ENCODE data around the gene POLR3K.

POLR3K gene

DNA sequence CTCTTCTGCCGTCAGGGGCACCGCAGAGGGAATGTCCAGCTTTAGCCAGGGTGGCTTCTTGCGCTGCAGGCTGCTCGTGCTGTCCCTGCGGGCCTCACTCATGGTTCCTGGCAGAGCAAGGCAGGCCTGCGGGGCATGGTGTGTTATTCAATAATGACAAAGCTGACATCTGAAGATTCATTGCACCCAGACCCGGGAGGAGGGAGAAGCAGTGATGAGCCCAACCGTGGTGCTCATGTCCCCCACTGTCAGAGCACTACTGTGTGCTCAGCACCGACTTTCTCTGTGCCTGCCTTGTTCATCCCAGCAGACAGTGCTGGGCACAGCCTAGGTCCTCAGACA, 11.5 kb upstream of the POLR3K start:
- H3K9me3 ChIP-seq (ENCODE audit: low read length) = no peaks in the 10 kb centered on the region
- H3K27ac ChIP-seq (ENCODE audit: low read depth, low read length, poor library complexity, severe bottlenecking) = no peak overlapping the region
- no peaks in the 10 kb centered on the region for H3F3A ChIP-seq (ENCODE audit: insufficient read depth, low read length)
- H3K4me3 ChIP-seq (ENCODE audit: low read depth, low read length, poor library complexity, severe bottlenecking) = no peak overlapping the region
- no peaks in the 10 kb centered on the region for H3K9me2 ChIP-seq (ENCODE audit: low read depth, low read length)
- no peaks in the 10 kb centered on the region for H3K4me1 ChIP-seq (ENCODE audit: insufficient read depth, low read length, severe bottlenecking)
- H3K9ac ChIP-seq (ENCODE audit: low read length) = no peak overlapping the region
- no peaks in the 10 kb centered on the region for H4K20me1 ChIP-seq (ENCODE audit: insufficient read depth, low read length)
- peaks cover 19% of the 10 kb centered on the region for H3K27me3 ChIP-seq (ENCODE audit: insufficient read depth, low read length)
- H2AFZ ChIP-seq (ENCODE audit: low read length) = no peak overlapping the region
- H3K36me3 ChIP-seq (ENCODE audit: insufficient read depth, low read length) = no peaks in the 10 kb centered on the region
- H3K79me2 ChIP-seq (ENCODE audit: insufficient read depth, low read length) = no peaks in the 10 kb centered on the region
- TF ChIP-seq EZH2 (IDR thresholded peaks at IDR 0.05; ENCODE audit: borderline replicate concordance, low read length) = no peak
- TF ChIP-seq, protein P1, sequence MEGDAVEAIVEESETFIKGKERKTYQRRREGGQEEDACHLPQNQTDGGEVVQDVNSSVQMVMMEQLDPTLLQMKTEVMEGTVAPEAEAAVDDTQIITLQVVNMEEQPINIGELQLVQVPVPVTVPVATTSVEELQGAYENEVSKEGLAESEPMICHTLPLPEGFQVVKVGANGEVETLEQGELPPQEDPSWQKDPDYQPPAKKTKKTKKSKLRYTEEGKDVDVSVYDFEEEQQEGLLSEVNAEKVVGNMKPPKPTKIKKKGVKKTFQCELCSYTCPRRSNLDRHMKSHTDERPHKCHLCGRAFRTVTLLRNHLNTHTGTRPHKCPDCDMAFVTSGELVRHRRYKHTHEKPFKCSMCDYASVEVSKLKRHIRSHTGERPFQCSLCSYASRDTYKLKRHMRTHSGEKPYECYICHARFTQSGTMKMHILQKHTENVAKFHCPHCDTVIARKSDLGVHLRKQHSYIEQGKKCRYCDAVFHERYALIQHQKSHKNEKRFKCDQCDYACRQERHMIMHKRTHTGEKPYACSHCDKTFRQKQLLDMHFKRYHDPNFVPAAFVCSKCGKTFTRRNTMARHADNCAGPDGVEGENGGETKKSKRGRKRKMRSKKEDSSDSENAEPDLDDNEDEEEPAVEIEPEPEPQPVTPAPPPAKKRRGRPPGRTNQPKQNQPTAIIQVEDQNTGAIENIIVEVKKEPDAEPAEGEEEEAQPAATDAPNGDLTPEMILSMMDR (IDR thresholded peaks at IDR 0.05; ENCODE audit: low read length) = no peak
- H3K4me2 ChIP-seq (ENCODE audit: low read length) = no peak overlapping the region

DNA sequence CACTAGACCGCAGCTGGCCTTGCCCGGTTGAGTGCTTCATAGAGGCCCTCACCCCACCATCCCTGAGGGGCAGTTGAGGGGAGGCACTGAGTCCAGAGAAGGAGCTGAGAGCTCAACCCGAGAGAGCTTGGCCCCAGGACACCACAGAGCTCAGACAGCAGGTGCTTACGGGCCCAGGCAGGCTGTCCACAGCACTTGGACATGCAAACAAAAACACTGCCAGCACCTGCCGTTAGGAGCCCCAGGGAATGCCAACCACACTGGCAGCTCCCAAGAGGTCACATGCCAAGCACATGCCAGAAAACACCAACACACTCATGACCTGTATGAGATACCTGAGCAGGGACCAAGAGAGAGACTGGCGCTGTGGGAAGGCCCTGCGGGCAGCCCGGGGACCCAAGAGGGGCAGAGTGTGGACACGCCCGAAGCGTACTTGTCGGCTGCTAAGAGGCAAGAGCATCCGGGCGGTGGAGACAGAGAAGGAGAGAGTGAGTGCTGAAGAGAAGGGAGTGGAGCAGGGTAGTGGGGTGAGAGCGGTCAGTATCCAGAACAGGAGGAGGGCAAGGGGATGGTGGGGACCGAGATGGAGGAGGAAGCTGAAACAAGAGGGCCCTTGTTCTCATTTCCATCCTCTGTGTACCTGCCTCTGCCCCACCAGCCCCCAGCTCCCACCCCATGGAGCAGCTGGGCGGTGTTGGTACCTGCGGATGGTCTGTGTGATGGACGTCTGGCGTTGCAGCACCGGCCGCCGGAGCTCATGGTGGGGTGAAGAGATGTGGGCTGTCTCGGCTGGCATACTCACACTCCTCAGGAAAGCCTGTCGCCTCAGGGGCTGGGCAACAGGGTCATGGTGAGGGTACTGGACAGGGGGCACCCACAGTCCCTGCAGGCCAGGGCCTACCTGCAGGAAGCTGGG, 10.8 kb upstream of the POLR3K start:
- Histone ChIP-seq H3K9ac (ENCODE audit: low read length) (no peak overlapping the region), H3K36me3 (ENCODE audit: insufficient read depth, low read length) (no peaks in the 10 kb centered on the region), H4K20me1 (ENCODE audit: insufficient read depth, low read length) (no peaks in the 10 kb centered on the region)

DNA sequence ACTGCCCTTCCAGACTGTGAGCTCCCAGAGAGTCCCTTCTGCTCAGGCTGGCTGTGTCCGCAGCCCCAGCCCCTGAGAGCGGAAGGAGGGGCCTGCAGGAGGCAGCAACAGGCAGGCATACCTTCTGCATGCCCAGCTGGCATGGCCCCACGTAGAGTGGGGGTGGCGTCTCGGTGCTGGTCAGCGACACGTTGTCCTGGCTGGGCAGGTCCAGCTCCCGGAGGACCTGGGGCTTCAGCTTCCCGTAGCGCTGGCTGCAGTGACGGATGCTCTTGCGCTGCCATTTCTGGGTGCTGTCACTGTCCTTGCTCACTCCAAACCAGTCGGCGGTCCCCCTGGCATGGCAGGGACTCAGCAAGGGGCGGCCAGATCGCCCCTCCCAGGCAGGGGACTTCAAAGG, 10.1 kb upstream of the POLR3K start:
- H2AFZ ChIP-seq (ENCODE audit: low read length) = no peak overlapping the region
- no peak overlapping the region for H3K4me2 ChIP-seq (ENCODE audit: low read length)
- no peaks in the 10 kb centered on the region for H3K4me1 ChIP-seq (ENCODE audit: insufficient read depth, low read length, severe bottlenecking)
- H3F3A ChIP-seq (ENCODE audit: insufficient read depth, low read length) = no peaks in the 10 kb centered on the region
- H3K79me2 ChIP-seq (ENCODE audit: insufficient read depth, low read length) = no peaks in the 10 kb centered on the region
- no peaks in the 10 kb centered on the region for H3K9me2 ChIP-seq (ENCODE audit: low read depth, low read length)
- H3K36me3 ChIP-seq (ENCODE audit: insufficient read depth, low read length) = peaks cover 6% of the 10 kb centered on the region
- H3K4me3 ChIP-seq (ENCODE audit: low read depth, low read length, poor library complexity, severe bottlenecking) = no peak overlapping the region
- no peaks in the 10 kb centered on the region for H4K20me1 ChIP-seq (ENCODE audit: insufficient read depth, low read length)
- H3K27me3 ChIP-seq (ENCODE audit: insufficient read depth, low read length) = peaks cover 19% of the 10 kb centered on the region
- no peak overlapping the region for H3K9ac ChIP-seq (ENCODE audit: low read length)
- TF ChIP-seq, protein P1 (IDR thresholded peaks at IDR 0.05; ENCODE audit: low read length) = no peak
- TF ChIP-seq EZH2 (IDR thresholded peaks at IDR 0.05; ENCODE audit: borderline replicate concordance, low read length) = no peak
- no peaks in the 10 kb centered on the region for H3K9me3 ChIP-seq (ENCODE audit: low read length)
- no peak overlapping the region for H3K27ac ChIP-seq (ENCODE audit: low read depth, low read length, poor library complexity, severe bottlenecking)

More for the DNA sequence above, 10.8 kb upstream of the POLR3K start:
- no peak overlapping the region for H3K4me2 ChIP-seq (ENCODE audit: low read length)
- no peaks in the 10 kb centered on the region for H3K9me3 ChIP-seq (ENCODE audit: low read length)
- no peaks in the 10 kb centered on the region for H3F3A ChIP-seq (ENCODE audit: insufficient read depth, low read length)
- no peak overlapping the region for H3K27ac ChIP-seq (ENCODE audit: low read depth, low read length, poor library complexity, severe bottlenecking)
- peaks cover 19% of the 10 kb centered on the region for H3K27me3 ChIP-seq (ENCODE audit: insufficient read depth, low read length)
- no peaks in the 10 kb centered on the region for H3K4me1 ChIP-seq (ENCODE audit: insufficient read depth, low read length, severe bottlenecking)
- no peaks in the 10 kb centered on the region for H3K9me2 ChIP-seq (ENCODE audit: low read depth, low read length)
- no peak overlapping the region for H3K4me3 ChIP-seq (ENCODE audit: low read depth, low read length, poor library complexity, severe bottlenecking)
- TF ChIP-seq, protein P1 (IDR thresholded peaks at IDR 0.05; ENCODE audit: low read length) = no peak
- TF ChIP-seq EZH2 (IDR thresholded peaks at IDR 0.05; ENCODE audit: borderline replicate concordance, low read length) = no peak
- H2AFZ ChIP-seq (ENCODE audit: low read length) = no peak overlapping the region
- H3K79me2 ChIP-seq (ENCODE audit: insufficient read depth, low read length) = no peaks in the 10 kb centered on the region

Data from OCI-LY1 (cell line).